ENCODE results near the gene MBNL1.

MBNL1 gene

GRCh38 chr3:152383136-152383606 lies 114.4 kb downstream of the MBNL1 start:
- no peak overlapping the region for H3K4ac ChIP-seq (ENCODE audit: low read length)
- H3K27ac ChIP-seq (replicated peaks; ENCODE audit: low read length): no peak overlapping the region
- no peak overlapping the region for H2AK5ac ChIP-seq (ENCODE audit: low read depth, low read length)
- H4K91ac ChIP-seq (ENCODE audit: low read depth, low read length, poor library complexity): no peak overlapping the region
- H3K9me3 ChIP-seq (replicated peaks in 1 of 2; ENCODE audit: control insufficient read depth in 2 of 2, insufficient read depth in 1 of 2, low read depth in 1 of 2, low read length in 2 of 2): no peaks in the 10 kb centered on the region
- H2BK5ac ChIP-seq (ENCODE audit: low read length): no peak overlapping the region
- H2BK12ac ChIP-seq (ENCODE audit: low read length): no peak overlapping the region
- no peak overlapping the region for H2BK120ac ChIP-seq (ENCODE audit: low read depth, low read length)
- DNase-seq (ENCODE audit: low spot score): no peak
- no peak overlapping the region for H2BK15ac ChIP-seq (ENCODE audit: low read length)
- H3K27me3 ChIP-seq (ENCODE audit: control insufficient read depth in 3 of 3, insufficient read depth in 3 of 3, low read depth in 1 of 3, low read length in 3 of 3): no peaks in the 10 kb centered on the region
- no peak overlapping the region for H4K8ac ChIP-seq (ENCODE audit: low read depth, low read length)
- H3K36me3 ChIP-seq (replicated peaks in 1 of 2; ENCODE audit: control insufficient read depth in 2 of 2, insufficient read depth in 2 of 2, low read length in 2 of 2): no peaks in the 10 kb centered on the region
- no peaks in the 10 kb centered on the region for H3K79me1 ChIP-seq (ENCODE audit: low read depth, low read length)
- H2AFZ ChIP-seq (ENCODE audit: low read length): no peak overlapping the region
- no CpG with 5 or more reads among the region's 1 CpG for WGBS, 2 donors (ENCODE audit: extremely low coverage in 2 of 2, insufficient read length in 2 of 2, insufficient replicate concordance in 1 of 2)
- H3K9ac ChIP-seq (ENCODE audit: low read depth, low read length, poor library complexity): no peak overlapping the region
- no peak overlapping the region for H3K4me2 ChIP-seq (ENCODE audit: insufficient read depth, low read length, poor library complexity, severe bottlenecking)
- H3K18ac ChIP-seq (ENCODE audit: low read length): no peak overlapping the region
- no peak overlapping the region for H3K4me3 ChIP-seq (ENCODE audit: low read length in 2 of 2)
- H3K14ac ChIP-seq (ENCODE audit: low read length): no peak overlapping the region
- H3K4me1 ChIP-seq (ENCODE audit: control insufficient read depth in 2 of 2, insufficient read depth in 1 of 2, low read depth in 1 of 2, low read length in 2 of 2): peaks cover 0 to 3% of the 10 kb centered on the region in 2 donors
- H3K23ac ChIP-seq (ENCODE audit: low read depth, low read length, poor library complexity): no peak overlapping the region

- Histone ChIP-seq H2AK5ac (ENCODE audit: low read depth, low read length) (no peak overlapping the region), H3K9ac (ENCODE audit: low read depth, low read length, poor library complexity) (no peak overlapping the region), H4K91ac (ENCODE audit: low read depth, low read length, poor library complexity) (no peak overlapping the region), H2BK15ac (ENCODE audit: low read length) (no peak overlapping the region), H3K4me2 (ENCODE audit: insufficient read depth, low read length, poor library complexity, severe bottlenecking) (no peak overlapping the region), H3K27me3 (ENCODE audit: control insufficient read depth in 3 of 3, insufficient read depth in 3 of 3, low read depth in 1 of 3, low read length in 3 of 3) (no peaks in the 10 kb centered on the region), H3K27ac (replicated peaks; ENCODE audit: low read length) (no peak overlapping the region), H3K79me1 (ENCODE audit: low read depth, low read length) (no peaks in the 10 kb centered on the region), H3K4me3 (ENCODE audit: low read length in 2 of 2) (no peak overlapping the region), H3K4ac (ENCODE audit: low read length) (no peak overlapping the region), H2BK120ac (ENCODE audit: low read depth, low read length) (no peak overlapping the region), H3K36me3 (replicated peaks in 1 of 2; ENCODE audit: control insufficient read depth in 2 of 2, insufficient read depth in 2 of 2, low read length in 2 of 2) (no peaks in the 10 kb centered on the region), H3K18ac (ENCODE audit: low read length) (no peak overlapping the region), H3K23ac (ENCODE audit: low read depth, low read length, poor library complexity) (no peak overlapping the region), H3K14ac (ENCODE audit: low read length) (no peak overlapping the region), H3K9me3 (replicated peaks in 1 of 2; ENCODE audit: control insufficient read depth in 2 of 2, insufficient read depth in 1 of 2, low read depth in 1 of 2, low read length in 2 of 2) (no peaks in the 10 kb centered on the region), H4K8ac (ENCODE audit: low read depth, low read length) (no peak overlapping the region), H2BK5ac (ENCODE audit: low read length) (no peak overlapping the region), H2AFZ (ENCODE audit: low read length) (no peak overlapping the region), H3K4me1 (ENCODE audit: control insufficient read depth in 2 of 2, insufficient read depth in 1 of 2, low read depth in 1 of 2, low read length in 2 of 2) (peaks cover 0 to 3% of the 10 kb centered on the region in 2 donors), H2BK12ac (ENCODE audit: low read length) (no peak overlapping the region)
- no peak for DNase-seq (ENCODE audit: low spot score)
Measured at GRCh38 chr3:152384412-152384811, 115.7 kb downstream of the MBNL1 start.

DNA sequence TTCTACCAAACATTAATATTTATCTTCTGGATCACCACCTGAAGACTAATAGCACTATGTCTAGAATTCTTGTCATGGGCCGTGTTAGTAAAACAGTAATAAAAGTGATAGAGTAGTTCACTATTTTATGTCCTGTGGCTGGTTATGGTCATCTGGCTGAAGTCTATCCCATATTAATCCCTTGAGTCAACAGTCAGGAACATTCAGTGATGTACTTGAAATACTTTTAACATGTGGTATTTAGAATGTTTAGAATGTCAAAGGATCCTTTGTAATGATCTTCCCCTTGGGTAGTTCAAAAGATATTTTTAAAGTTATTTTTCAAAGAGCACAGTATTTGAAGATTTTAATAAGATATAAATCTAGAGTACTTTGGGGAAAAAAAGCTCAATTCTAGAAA lies 117.0 kb downstream of the MBNL1 start:
- Histone ChIP-seq H3K4me2 (ENCODE audit: insufficient read depth, low read length, poor library complexity, severe bottlenecking) (no peak overlapping the region), H2BK12ac (ENCODE audit: low read length) (no peak overlapping the region), H2BK15ac (ENCODE audit: low read length) (no peak overlapping the region), H4K91ac (ENCODE audit: low read depth, low read length, poor library complexity) (no peak overlapping the region), H2BK120ac (ENCODE audit: low read depth, low read length) (no peak overlapping the region), H2BK5ac (ENCODE audit: low read length) (no peak overlapping the region), H3K18ac (ENCODE audit: low read length) (no peak overlapping the region), H2AFZ (ENCODE audit: low read length) (no peak overlapping the region), H4K8ac (ENCODE audit: low read depth, low read length) (no peak overlapping the region), H3K23ac (ENCODE audit: low read depth, low read length, poor library complexity) (no peak overlapping the region), H3K4me3 (ENCODE audit: low read length in 2 of 2) (no peak overlapping the region), H3K14ac (ENCODE audit: low read length) (no peak overlapping the region), H2AK5ac (ENCODE audit: low read depth, low read length) (no peak overlapping the region), H3K79me1 (ENCODE audit: low read depth, low read length) (no peaks in the 10 kb centered on the region), H3K27me3 (ENCODE audit: control insufficient read depth in 3 of 3, insufficient read depth in 3 of 3, low read depth in 1 of 3, low read length in 3 of 3) (no peaks in the 10 kb centered on the region), H3K4me1 (ENCODE audit: control insufficient read depth in 2 of 2, insufficient read depth in 1 of 2, low read depth in 1 of 2, low read length in 2 of 2) (peaks cover 3 to 4% of the 10 kb centered on the region in 2 donors), H3K27ac (replicated peaks; ENCODE audit: low read length) (no peak overlapping the region), H3K4ac (ENCODE audit: low read length) (no peak overlapping the region), H3K9me3 (replicated peaks in 1 of 2; ENCODE audit: control insufficient read depth in 2 of 2, insufficient read depth in 1 of 2, low read depth in 1 of 2, low read length in 2 of 2) (no peaks in the 10 kb centered on the region), H3K9ac (ENCODE audit: low read depth, low read length, poor library complexity) (no peak overlapping the region), H3K36me3 (replicated peaks in 1 of 2; ENCODE audit: control insufficient read depth in 2 of 2, insufficient read depth in 2 of 2, low read length in 2 of 2) (no peaks in the 10 kb centered on the region)
- DNase-seq (ENCODE audit: low spot score): no peak
- no CpG with 5 or more reads among the region's 1 CpG for WGBS, 2 donors (ENCODE audit: extremely low coverage in 2 of 2, insufficient read length in 2 of 2, insufficient replicate concordance in 1 of 2)

DNA sequence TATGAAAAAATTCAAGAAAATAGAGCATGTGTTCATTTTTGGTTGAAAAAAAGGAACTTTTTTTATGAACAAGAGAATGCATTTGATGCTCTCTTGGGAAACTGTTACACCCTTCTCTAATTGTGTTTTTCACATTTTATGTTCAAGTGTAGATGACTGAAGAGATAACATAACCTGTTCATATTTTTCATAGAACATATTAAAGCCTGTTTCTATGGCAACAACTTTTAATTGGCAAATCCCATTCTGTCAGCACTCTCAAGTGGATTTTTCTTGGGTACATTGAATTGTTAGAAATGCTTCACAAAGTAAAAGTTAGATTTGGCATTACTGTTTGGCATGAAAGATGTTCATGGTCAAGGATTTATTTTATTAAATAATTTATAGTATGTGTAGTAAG lies 117.5 kb downstream of the MBNL1 start:
- Histone ChIP-seq H3K18ac (ENCODE audit: low read length) (no peak overlapping the region), H3K9me3 (replicated peaks in 1 of 2; ENCODE audit: control insufficient read depth in 2 of 2, insufficient read depth in 1 of 2, low read depth in 1 of 2, low read length in 2 of 2) (no peaks in the 10 kb centered on the region), H3K4me1 (ENCODE audit: control insufficient read depth in 2 of 2, insufficient read depth in 1 of 2, low read depth in 1 of 2, low read length in 2 of 2) (peaks cover 3 to 6% of the 10 kb centered on the region in 2 donors), H3K4me3 (ENCODE audit: low read length in 2 of 2) (no peak overlapping the region), H3K14ac (ENCODE audit: low read length) (no peak overlapping the region), H3K27ac (replicated peaks; ENCODE audit: low read length) (no peak overlapping the region), H2BK120ac (ENCODE audit: low read depth, low read length) (no peak overlapping the region), H2BK15ac (ENCODE audit: low read length) (no peak overlapping the region), H3K27me3 (ENCODE audit: control insufficient read depth in 3 of 3, insufficient read depth in 3 of 3, low read depth in 1 of 3, low read length in 3 of 3) (no peaks in the 10 kb centered on the region), H3K79me1 (ENCODE audit: low read depth, low read length) (no peaks in the 10 kb centered on the region), H3K4me2 (ENCODE audit: insufficient read depth, low read length, poor library complexity, severe bottlenecking) (no peak overlapping the region), H3K4ac (ENCODE audit: low read length) (no peak overlapping the region), H4K91ac (ENCODE audit: low read depth, low read length, poor library complexity) (no peak overlapping the region), H3K23ac (ENCODE audit: low read depth, low read length, poor library complexity) (no peak overlapping the region), H2AK5ac (ENCODE audit: low read depth, low read length) (no peak overlapping the region), H2BK12ac (ENCODE audit: low read length) (no peak overlapping the region), H3K9ac (ENCODE audit: low read depth, low read length, poor library complexity) (no peak overlapping the region), H2AFZ (ENCODE audit: low read length) (no peak overlapping the region), H3K36me3 (replicated peaks in 1 of 2; ENCODE audit: control insufficient read depth in 2 of 2, insufficient read depth in 2 of 2, low read length in 2 of 2) (no peaks in the 10 kb centered on the region), H2BK5ac (ENCODE audit: low read length) (no peak overlapping the region), H4K8ac (ENCODE audit: low read depth, low read length) (no peak overlapping the region)
- no peak for DNase-seq (ENCODE audit: low spot score)

Data from neuronal stem cell (in vitro differentiated cells).